HT1080 (cell line): ENCODE measurements around the gene MAML3. TPM values are rescaled to one million over a fixed set of nuclear protein-coding genes. Genes with fewer than 3 reads are reported as not detected.
"Not testable (repeated sequence)": the region's sequence is repeated elsewhere in the genome, so short reads cannot be mapped to it uniquely, and the experiment has no call there.

ENCODE experiments used
- DNase-seq: peaks from one replicate; pipeline ENCODE4 v3.0.0-alpha.2; 2015; ENCODE audit warnings: low read depth
- total RNA-seq: library from RNA; depleted of rRNA; stranded (reverse); fragments of >200 nt; shearing (Covaris generic); gene quantifications from 2 replicates; pipeline ENCODE4 v1.2.3, GENCODE V29; 2014

Gene MAML3
- total RNA-seq, 1 experiment from 2014 or later = 11.4 TPM

- no peak for DNase-seq
Observed at GRCh38 chr4:139966383-139966782, 187.6 kb downstream of the MAML3 start.

DNA sequence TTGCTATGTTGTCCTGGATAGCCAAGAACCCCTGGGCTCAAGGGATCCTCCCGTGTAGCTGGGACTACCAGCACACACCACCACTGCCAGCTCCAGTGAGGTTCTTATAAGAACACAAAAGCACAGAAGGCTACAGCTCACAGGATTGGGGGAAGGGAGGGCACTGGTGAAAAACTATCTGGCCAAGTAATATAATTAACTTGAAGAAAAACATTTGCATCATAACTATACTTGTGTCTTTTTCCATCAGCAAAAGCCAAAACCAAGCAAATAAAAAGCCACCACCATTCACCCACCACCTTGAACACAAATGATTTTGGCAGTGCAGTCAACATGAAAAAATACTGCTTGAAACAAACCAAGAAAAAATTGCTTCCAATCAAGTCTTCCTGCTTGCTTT is 188.2 kb downstream of the MAML3 start:
- no peak for DNase-seq

- no peak for DNase-seq
Observed at GRCh38 chr4:139963708-139964107, 190.3 kb downstream of the MAML3 start.

DNA sequence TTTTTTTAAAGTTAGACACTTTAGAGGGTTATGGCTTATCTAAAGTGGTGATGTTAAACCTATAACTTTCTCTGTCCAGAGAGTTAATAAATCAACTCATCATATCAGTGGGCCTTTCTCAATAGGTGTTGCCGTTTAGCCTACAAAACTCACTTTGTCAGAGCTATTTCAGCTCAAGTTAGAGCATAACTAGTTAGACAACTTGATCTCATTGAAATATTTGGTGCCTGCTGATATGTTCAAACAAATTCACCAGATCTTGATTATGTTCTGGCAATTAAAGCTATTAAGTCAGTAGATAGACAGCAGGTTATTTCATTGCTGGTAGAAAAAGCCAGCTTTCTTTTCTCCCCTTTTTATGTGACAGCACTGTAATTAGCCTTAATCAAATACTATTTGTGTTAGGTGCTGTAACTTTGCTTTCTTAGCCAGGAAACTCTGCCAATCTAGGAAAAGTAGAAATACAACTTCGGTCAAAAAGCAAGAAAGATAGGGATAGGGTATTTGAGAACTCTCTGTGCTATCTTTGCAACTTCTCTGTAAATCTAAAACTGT is 191.8 kb downstream of the MAML3 start:
- DNase-seq = no peak

- no peak for DNase-seq
Observed at GRCh38 chr4:139961344-139961946, 192.5 kb downstream of the MAML3 start.

GRCh38 chr4:139959396-139959795 is 194.6 kb downstream of the MAML3 start:
- DNase-seq = no peak

DNA sequence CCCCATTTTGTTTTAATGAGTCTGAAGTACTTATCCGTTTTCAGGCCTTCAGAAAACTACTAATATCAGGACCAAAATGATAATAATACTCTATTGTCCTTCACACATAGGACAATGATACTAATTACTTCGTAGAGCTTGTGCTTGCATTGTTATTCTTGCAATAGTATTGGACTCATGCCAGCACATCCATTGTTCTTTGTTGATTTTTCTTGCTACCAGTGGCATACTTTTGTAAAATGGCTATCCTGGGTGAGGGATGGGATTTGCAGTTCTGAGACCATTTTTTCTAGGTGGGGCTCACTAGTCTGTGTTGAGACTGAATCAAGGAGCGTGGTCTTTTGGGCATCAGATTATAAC is 195.3 kb downstream of the MAML3 start:
- no peak for DNase-seq

DNA sequence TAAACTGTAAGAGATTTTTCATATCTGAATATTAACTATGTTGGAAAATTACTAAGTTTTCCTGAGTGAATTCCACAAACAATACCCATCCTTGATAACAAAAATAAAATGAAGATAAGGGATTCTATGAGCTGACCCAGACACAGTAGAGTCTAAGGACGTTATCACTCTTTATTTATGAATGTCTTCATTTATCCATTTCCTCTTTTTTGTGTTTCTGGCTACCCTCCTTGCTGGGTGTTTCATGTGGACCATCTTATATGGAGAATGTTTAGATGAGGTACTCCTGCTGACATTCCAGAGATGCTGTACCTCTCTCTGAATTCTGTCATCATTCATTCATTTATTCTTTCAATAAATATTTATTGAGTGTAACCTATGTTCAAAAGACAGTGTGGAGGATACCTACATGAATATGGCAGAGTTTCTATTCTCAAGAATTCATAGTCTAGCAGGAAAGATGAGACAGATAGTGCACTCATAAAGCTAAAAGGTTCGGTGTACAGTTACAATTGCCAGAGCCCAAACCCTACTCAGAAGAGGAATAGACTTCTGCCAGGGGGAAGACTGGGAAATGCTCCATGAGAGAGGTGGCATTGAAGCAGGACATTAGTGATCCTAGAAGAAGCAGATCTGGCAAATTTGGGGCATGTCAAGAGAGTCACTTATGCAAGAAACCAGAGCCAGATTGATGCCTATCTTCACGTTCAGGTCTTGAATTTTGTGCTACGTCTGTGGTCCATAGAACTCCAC is 195.8 kb downstream of the MAML3 start:
- DNase-seq = no peak

DNA sequence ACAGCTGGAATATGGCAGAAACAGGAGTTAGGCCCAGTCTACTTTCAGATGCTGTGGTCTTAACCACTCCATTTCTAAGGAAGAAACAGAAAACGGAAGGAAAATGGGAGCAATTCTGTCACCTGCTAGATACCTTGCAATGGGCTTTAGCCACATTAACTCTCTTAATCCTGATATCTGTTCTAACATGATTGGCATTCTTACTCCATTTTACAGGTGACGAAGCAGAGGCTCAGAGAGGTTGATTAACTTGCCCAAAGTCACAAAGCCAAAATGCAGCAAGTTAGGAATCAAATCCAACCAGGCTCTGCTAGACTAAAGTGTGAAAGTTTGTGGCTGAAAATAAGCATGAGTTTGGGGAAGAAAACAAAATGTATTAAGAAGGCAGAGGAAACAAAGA is 196.9 kb downstream of the MAML3 start:
- no peak for DNase-seq

- no peak for DNase-seq
Observed at GRCh38 chr4:139956507-139957017, 197.4 kb downstream of the MAML3 start.

- DNase-seq = no peak
Observed at GRCh38 chr4:139955600-139955999, 198.4 kb downstream of the MAML3 start.

- DNase-seq = no peak
Observed at GRCh38 chr4:139954512-139954911, 199.5 kb downstream of the MAML3 start.

GRCh38 chr4:139951021-139951420 is 203.0 kb downstream of the MAML3 start:
- DNase-seq = peak; percentile 53

DNA sequence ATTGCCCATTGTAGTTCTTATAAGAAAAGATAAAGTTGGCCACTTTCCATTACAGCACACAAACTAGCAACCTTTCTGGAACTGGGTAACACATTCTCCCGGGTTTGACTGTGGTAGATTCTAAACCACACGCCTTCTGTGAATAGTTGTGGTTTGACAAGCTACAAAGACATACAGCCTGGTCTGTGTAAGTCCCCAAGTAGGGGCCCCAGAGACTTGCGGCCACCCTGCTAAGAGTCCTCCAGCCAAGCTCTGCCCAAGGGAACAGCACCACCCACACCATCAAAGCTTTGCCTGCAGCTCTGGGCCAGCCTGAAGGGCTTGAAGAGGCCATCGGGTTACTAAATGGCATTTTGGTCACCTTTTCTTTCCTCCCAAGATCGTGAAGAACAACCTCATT is 203.4 kb downstream of the MAML3 start:
- DNase-seq = peak; percentile 62

- DNase-seq = not testable (repeated sequence)
Observed at GRCh38 chr4:139944916-139945315, 209.1 kb downstream of the MAML3 start.

- DNase-seq = no peak
Observed at GRCh38 chr4:139943277-139943676, 210.7 kb downstream of the MAML3 start.

GRCh38 chr4:139942241-139942640 is 211.7 kb downstream of the MAML3 start:
- DNase-seq = no peak

GRCh38 chr4:139940600-139940999 is 213.4 kb downstream of the MAML3 start:
- no peak for DNase-seq

GRCh38 chr4:139938414-139938813 is 215.6 kb downstream of the MAML3 start:
- DNase-seq = no peak

DNA sequence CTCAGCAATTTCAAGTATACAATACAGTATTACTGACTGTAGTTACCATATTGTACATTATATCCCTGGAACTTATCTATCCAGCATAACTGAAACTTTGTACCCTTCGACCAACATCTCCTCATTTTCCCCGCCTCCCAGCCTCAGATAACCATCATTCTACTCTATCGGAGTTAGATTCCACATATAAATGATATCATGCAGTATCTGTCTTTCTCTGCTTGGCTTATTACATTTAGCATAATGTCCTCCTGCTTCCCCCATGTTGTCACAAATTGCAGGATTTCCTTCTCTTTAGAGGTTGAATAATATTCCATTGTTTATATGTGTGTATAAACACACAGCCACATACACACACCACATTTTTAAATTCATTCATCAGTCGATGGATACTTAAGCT is 218.1 kb downstream of the MAML3 start:
- no peak for DNase-seq

- DNase-seq = no peak
Observed at GRCh38 chr4:139934708-139935195, 219.2 kb downstream of the MAML3 start.

GRCh38 chr4:139934057-139934707 is 219.8 kb downstream of the MAML3 start:
- DNase-seq = no peak
